ENCODE results near the gene PSMD12. TPM values are rescaled to one million over a fixed set of nuclear protein-coding genes. Genes with fewer than 3 reads are reported as not detected.
"Not testable (repeated sequence)": the region's sequence is repeated elsewhere in the genome, so short reads cannot be mapped to it uniquely, and the experiment has no call there.

Gene PSMD12
- total RNA-seq, 1 experiment from 2014 or later: 79.2 TPM

GRCh38 chr17:67413388-67413787, 47.0 kb upstream of the PSMD12 start:
- no peak for DNase-seq
- BruUV-seq (replicated peaks): no TSS peak
- CTCF ChIA-PET: interaction anchor here (1.3 kb wide), 1 partner anchor 9 kb away, joined by 4 read pairs; no protein-coding TSS in a partner anchor
- Mint-ChIP-seq H3K9me3 (ENCODE audit: low read depth, unreplicated experiment) (no peaks in the 10 kb centered on the region), H3K4me1 (ENCODE audit: low read depth, unreplicated experiment) (peaks cover 38% of the 10 kb centered on the region), H3K27me3 (ENCODE audit: unreplicated experiment) (no peaks in the 10 kb centered on the region), H3K27ac (ENCODE audit: unreplicated experiment) (no peak overlapping the region), H3K4me3 (ENCODE audit: low read depth, unreplicated experiment) (no peak overlapping the region), H3K36me3 (ENCODE audit: insufficient read depth, unreplicated experiment) (peaks cover 6% of the 10 kb centered on the region)
- intact Hi-C loops (cut with micrococcal nuclease; ENCODE audit: unreplicated experiment): no loop called here
- no peak for TF ChIP-seq CTCF (IDR thresholded peaks at IDR 0.05; ENCODE audit: unreplicated experiment)

- Mint-ChIP-seq H3K4me1 (ENCODE audit: low read depth, unreplicated experiment) (peaks cover 35% of the 10 kb centered on the region), H3K36me3 (ENCODE audit: insufficient read depth, unreplicated experiment) (peaks cover 6% of the 10 kb centered on the region), H3K27ac (ENCODE audit: unreplicated experiment) (no peak overlapping the region), H3K9me3 (ENCODE audit: low read depth, unreplicated experiment) (no peaks in the 10 kb centered on the region), H3K4me3 (ENCODE audit: low read depth, unreplicated experiment) (no peak overlapping the region), H3K27me3 (ENCODE audit: unreplicated experiment) (no peaks in the 10 kb centered on the region)
- CTCF ChIA-PET: interaction anchor here (1.3 kb wide), 1 partner anchor 9 kb away, joined by 4 read pairs; no protein-coding TSS in a partner anchor
- TF ChIP-seq CTCF (IDR thresholded peaks at IDR 0.05; ENCODE audit: unreplicated experiment): no peak
- DNase-seq: no peak
- no TSS peak for BruUV-seq (replicated peaks)
- intact Hi-C loops (cut with micrococcal nuclease; ENCODE audit: unreplicated experiment): no loop called here
Observed at GRCh38 chr17:67412941-67413340, 46.6 kb upstream of the PSMD12 start.

GRCh38 chr17:67412032-67412431, 45.7 kb upstream of the PSMD12 start:
- peaks cover 35% of the 10 kb centered on the region for H3K4me1 Mint-ChIP-seq (ENCODE audit: low read depth, unreplicated experiment)
- DNase-seq: no peak
- no peak for TF ChIP-seq CTCF (IDR thresholded peaks at IDR 0.05; ENCODE audit: unreplicated experiment)
- H3K27me3 Mint-ChIP-seq (ENCODE audit: unreplicated experiment): no peaks in the 10 kb centered on the region
- no TSS peak for BruUV-seq (replicated peaks)
- CTCF ChIA-PET: no interaction called here
- H3K9me3 Mint-ChIP-seq (ENCODE audit: low read depth, unreplicated experiment): no peaks in the 10 kb centered on the region
- no peak overlapping the region for H3K4me3 Mint-ChIP-seq (ENCODE audit: low read depth, unreplicated experiment)
- peaks cover 6% of the 10 kb centered on the region for H3K36me3 Mint-ChIP-seq (ENCODE audit: insufficient read depth, unreplicated experiment)
- no peak overlapping the region for H3K27ac Mint-ChIP-seq (ENCODE audit: unreplicated experiment)
- intact Hi-C loops (cut with micrococcal nuclease; ENCODE audit: unreplicated experiment): no loop called here

GRCh38 chr17:67411397-67411796, 45.0 kb upstream of the PSMD12 start:
- no peak overlapping the region for H3K4me3 Mint-ChIP-seq (ENCODE audit: low read depth, unreplicated experiment)
- intact Hi-C loops (cut with micrococcal nuclease; ENCODE audit: unreplicated experiment): no loop called here
- no peaks in the 10 kb centered on the region for H3K27me3 Mint-ChIP-seq (ENCODE audit: unreplicated experiment)
- CTCF ChIA-PET: no interaction called here
- H3K4me1 Mint-ChIP-seq (ENCODE audit: low read depth, unreplicated experiment): peaks cover 35% of the 10 kb centered on the region
- H3K27ac Mint-ChIP-seq (ENCODE audit: unreplicated experiment): no peak overlapping the region
- no peak for TF ChIP-seq CTCF (IDR thresholded peaks at IDR 0.05; ENCODE audit: unreplicated experiment)
- DNase-seq: no peak
- peaks cover 6% of the 10 kb centered on the region for H3K36me3 Mint-ChIP-seq (ENCODE audit: insufficient read depth, unreplicated experiment)
- H3K9me3 Mint-ChIP-seq (ENCODE audit: low read depth, unreplicated experiment): no peaks in the 10 kb centered on the region
- no TSS peak for BruUV-seq (replicated peaks)

- intact Hi-C loops (cut with micrococcal nuclease; ENCODE audit: unreplicated experiment); H3K4me3 Mint-ChIP-seq (ENCODE audit: low read depth, unreplicated experiment); H3K9me3 Mint-ChIP-seq (ENCODE audit: low read depth, unreplicated experiment); DNase-seq; H3K27me3 Mint-ChIP-seq (ENCODE audit: unreplicated experiment); H3K36me3 Mint-ChIP-seq (ENCODE audit: insufficient read depth, unreplicated experiment); BruUV-seq (replicated peaks): not testable (repeated sequence)
- peak overlapping the region; percentile 14 for H3K27ac Mint-ChIP-seq (ENCODE audit: unreplicated experiment)
- peaks cover 32% of the 10 kb centered on the region for H3K4me1 Mint-ChIP-seq (ENCODE audit: low read depth, unreplicated experiment)
- CTCF ChIA-PET: interaction anchor here (0.6 kb wide), 1 partner anchor 14 kb away, joined by 6 read pairs; no protein-coding TSS in a partner anchor
Observed at GRCh38 chr17:67408455-67408830, 42.1 kb upstream of the PSMD12 start.
